HG02623 (cell line): Measurements from ENCODE around the gene RHOH.
"Not testable (repeated sequence)": the region's sequence is repeated elsewhere in the genome, so short reads cannot be mapped to it uniquely, and the experiment has no call there.

ENCODE experiments used
- ATAC-seq: cut with Tn5 transposase; IDR thresholded peaks from one replicate; pipeline ENCODE4 v1.9.1; 2021; ENCODE audit warnings: moderate library complexity; ENCODE audit not compliant: unreplicated experiment

RHOH gene

DNA sequence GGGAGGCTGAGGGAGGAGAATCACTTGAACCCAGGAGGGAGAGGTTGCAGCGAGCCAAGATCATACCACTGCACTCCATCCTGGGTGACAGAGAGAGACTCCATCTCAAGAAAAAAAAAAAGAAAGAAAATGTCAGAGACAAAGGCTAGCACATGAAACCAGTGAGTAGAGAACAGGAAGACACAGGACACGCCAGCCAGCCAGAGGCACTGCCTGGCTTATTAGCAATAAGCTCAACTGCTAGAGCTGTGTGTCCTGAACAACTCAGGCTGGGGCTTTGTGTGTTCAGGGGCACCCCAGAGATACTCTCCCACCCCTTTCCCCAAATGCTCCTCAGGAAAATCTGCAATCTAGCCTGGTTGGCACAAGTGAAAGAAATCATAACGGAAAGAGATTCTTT is 60.0 kb downstream of the RHOH start:
- no peak for ATAC-seq

DNA sequence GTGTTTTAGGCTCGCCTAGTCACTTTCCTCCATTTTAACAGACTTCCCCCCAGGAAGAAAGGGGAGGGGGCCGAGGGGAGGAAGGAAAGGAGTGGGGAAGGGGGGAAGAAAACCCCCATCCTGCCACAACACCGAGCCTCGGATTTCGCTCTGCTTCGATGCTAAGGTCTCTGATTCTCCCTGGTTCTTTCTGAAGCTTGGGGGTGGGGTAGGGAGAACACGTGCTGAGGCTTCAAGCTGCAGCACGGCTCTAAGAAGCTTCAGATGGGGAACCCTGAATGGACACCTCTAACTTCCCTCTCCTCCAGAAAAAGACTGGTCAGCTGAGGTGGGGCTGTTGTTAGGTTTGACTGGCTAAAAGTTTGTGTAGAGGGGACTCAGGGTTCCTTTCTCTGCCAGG is 61.8 kb downstream of the RHOH start:
- ATAC-seq: no peak

DNA sequence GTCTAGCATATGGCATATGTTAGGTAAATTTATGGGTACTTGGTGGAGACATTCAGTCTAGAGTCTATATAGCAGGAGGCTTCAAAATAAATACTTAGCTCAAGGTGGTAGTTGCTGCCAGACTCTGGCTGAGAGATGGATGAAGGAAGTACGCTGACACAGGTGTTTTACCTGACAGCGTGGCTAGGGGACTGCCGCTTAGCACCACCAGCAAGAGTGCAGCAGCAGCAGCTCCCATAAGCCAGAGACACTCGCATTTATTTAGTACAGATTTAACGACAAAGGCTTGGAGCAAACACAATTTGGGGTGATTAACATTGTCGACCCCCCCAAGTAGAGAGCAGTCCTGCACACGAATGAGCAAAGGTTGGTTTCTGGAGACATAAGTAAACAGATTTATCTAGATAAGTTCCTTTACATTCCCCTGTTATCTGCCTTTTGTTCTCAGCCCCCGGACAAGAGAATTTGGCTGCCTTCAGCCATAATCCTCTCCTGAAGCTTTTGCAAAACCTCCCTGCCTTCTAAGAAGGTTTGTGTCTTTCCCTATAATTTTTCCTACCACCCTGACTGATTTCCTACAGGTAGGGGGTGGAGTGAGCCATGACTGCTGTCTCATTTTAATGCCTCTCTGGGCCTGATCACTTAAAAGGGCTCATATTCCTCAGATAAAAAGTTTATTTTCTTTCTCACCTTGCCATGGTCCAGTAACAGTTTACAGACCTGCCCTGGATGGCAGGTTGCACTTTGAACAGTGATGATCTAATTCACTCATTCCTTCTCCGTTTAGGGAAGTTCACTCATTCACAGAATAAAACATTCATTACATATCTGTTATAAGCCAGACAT is 64.6 kb downstream of the RHOH start:
- ATAC-seq: no peak

DNA sequence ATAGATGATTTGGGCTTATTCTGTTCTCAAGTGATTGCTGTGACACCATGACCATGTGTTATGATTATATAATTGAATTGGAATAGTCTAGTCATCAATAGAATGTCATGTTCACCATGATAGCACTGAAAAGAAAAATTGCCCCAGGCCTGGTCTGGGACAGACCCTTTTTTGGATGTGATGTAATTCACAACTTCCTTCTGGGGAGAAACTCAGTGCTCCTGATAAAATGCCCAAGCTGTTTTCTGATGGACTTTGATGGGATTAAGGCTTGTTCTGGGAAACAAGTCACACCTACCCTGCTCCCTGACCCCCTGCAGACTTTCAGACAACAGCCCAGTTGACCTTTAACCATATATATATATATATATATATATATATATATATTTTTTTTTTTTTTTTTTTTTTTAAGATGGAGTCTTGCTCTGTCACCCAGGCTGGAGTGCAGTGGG is 65.3 kb downstream of the RHOH start:
- no peak for ATAC-seq

DNA sequence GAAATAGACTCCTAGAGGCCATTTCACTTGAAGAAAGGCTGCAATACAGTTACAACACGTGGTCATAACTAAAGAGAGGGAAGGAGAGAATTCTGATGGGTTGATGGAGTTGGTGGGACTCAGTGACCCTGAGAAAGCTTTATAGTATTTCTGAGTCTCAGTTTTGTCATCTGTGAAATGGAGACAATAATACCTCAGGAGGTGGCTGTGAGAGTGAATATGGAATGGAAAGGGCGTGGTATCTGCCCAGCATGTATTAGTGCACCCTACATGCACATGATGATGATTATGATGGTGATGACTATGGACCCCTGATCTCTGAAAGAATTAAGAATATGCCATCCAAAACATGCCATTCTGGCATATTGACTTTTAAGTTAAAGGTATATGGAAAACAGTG is 66.0 kb downstream of the RHOH start:
- no peak for ATAC-seq

DNA sequence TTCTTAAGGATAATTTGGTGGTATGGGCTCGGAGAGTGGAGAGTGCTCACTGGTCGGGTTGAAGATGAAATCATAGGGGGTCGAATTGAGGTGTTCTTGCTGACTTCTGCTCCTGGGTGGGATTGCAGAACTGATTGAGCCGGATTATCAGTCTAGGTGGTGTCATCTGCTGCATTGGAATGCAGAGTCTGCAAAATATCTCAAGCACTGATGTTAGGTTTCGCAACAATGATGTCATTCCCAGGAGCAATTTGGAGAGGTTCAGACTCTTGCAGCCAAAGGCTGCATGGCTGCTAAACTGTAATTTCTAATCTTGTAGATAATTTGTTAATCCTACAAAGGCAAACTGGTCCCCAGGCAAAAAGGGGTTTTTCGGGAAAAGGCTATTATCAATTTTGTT is 67.7 kb downstream of the RHOH start:
- no peak for ATAC-seq

DNA sequence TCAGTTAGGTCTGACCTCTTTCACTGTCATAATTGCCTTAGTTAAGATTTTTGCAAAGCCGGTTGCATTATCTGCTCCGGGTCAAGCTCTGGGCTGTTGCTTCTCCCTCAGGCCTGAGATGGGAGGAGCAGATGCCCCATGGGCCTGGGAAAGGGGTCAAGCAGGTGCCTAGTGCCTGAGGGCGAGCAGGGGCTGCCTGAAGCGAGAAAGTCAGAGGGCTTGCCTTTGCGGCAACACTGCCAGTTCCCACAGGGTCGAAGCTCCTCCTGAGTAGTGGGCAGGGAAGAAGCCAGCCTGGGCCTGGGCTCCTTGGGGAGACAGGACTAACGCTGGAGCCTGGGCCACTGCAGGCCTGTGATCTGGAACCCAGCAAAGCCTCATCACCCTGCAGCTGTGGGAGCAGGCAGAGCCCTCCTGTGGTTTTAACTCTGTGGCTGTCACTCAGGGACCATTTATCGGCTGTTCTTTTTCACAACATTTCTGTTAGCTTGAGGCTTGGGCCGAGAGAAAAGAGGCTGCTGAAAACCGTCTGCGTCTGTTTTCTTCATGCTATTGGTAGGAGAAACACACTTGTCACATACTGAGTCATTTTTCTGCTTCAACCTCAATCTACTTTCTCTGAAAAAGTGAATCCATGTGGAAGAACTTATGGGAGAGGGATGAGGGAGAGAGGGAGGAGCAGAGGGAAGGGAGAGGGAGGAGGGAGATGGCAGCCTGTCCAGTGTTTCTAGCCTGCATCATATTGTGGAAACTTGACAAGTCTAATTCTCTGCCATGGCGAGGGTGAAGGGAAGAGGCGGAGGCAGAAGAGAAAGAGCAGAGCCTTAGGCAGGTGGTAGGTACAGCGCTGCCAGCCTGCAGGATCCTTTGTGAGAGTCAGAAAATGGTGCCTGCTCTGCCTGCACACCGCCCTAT is 68.4 kb downstream of the RHOH start:
- ATAC-seq: peak; percentile 68

DNA sequence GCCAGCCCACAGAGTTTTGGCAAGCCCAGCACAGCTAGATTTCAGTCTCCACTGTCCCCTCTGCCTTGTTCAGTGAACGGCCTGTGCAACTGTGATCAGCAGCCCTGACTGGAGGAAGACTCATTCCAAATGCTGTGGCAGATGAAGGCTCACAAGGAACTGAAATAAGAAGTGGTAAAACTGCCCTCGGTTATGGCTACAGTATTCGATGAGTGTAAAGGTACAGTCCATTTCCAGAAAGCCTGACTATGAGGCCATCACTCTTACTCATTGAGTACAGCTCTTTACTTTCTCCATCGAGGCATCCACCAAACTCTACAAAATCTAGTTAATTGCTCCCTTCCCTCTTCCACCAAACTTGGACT is 69.1 kb downstream of the RHOH start:
- no peak for ATAC-seq

DNA sequence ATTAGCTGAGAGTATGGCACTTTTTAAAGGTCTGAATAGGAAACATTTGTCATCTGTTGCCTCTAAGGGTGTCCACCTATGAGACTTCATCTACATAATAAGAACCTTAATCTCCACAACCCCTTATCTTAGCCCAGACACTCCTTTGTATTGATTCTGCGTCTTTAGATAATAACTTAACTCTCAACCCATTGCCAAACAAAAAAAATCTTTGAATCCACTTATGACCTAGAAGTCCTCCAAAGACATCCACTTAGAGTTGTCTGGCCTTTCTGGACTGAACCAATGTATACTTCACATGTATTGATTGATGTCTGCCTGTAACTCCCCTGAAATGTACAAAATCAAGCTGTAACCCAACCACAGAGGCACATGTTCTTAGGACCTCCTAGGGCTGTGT is 72.3 kb downstream of the RHOH start:
- no peak for ATAC-seq

DNA sequence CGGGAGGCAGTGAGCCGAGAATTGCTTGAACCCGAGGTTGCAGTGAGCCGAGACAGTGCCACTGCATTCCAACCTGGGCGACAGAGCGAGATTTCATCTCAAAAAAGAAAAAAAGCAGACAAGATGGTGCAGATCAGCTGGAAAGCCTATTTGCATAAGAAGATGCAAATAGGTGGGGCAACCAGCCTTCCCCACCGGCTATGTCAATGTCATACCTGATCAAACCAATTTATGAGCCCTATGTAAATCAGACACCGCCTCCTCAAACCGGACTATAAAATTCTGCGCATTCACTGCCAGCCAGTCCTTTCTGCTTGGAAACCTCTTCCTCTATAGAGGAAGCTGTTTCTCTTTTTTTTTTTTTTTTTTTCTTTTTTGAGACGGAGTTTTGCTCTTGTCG is 73.8 kb downstream of the RHOH start:
- no peak for ATAC-seq

DNA sequence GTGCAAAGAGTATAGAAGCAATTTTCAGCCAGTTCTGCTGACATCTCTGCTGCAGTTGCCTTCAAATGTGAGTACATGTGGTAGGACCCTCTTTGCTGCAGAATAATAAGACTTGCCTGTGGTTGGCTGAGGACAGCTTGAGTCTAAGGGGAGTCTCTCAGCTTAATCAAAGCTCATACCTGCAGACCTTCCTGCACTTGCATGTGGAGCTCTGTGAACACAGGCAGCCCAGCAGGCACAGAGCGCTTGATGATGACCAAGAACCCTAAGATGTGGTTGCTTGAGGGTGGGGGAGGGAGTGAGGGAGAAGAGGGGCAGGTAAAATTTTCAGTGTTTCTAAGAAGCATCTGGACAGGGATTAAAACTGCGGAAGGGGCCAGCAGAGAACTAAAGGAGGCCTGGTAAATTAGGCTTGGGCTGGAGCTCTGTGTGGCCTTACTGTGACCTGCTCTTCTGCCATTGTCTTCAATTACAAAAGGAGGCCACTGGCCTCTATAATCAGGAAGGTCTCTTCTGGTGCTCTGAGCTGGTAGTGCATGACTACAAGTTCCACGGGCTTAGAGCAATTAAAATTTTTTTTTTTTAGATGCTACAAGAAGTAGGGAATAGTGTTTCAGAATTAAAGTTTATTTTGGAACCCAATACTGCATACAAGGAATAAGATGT is 78.4 kb downstream of the RHOH start:
- ATAC-seq: no peak

DNA sequence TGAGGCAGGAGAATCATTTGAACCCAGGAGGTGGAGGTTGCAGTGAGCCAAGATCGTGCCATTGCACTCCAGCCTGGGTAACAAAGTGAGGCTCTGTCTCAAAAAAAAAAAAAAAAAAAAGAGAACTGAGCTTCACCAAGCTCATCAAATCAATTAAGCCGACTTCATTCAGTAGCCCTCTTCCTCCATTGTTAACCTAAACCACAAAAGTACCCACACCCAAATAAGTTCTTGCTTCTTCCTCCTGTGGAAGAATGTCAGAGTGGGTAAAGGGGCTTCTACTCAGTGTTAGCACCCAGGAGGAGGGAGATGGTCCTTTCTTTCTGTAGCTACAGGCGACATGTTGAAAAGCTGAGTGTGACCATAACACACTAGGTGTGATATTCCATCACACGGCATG is 79.7 kb downstream of the RHOH start:
- ATAC-seq: no peak

DNA sequence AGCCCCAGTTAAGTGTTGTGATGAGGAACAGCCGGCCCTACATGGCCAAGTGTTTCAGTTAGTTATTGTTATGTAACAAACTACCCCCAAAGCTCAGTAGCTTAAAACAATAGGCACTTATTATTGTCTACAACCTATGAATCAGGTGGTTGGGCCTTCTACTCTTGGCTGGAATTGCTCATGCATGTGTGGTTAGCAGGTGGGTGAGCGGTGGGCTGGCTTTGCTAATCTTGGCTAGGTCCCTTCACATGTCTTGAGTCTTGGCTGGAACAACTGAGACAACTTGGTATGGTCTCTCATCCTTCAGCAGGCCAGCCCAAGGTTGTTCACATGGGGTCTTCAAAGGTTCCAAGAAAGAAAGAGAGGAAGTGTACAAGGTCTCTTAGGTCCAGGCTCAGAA is 83.8 kb downstream of the RHOH start:
- no peak for ATAC-seq

DNA sequence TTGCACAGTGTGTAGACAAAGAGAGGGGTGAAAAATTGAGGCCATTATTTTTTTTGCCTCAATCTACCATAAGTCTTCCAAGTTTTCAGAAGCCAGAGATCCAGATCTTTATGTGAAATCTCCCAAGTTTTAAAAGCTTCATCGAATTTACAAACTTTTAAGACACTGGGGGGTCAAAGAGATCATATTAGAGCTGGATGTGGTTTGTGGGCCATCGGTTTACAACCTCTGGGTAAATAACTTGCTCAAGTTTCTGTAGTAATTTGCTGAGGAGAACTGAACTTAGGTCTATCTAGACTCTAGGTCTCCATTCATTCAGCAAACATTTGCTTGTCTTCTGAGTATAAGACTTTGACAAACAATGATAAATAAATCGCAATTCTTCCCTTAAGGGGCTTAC is 84.3 kb downstream of the RHOH start:
- ATAC-seq: no peak

DNA sequence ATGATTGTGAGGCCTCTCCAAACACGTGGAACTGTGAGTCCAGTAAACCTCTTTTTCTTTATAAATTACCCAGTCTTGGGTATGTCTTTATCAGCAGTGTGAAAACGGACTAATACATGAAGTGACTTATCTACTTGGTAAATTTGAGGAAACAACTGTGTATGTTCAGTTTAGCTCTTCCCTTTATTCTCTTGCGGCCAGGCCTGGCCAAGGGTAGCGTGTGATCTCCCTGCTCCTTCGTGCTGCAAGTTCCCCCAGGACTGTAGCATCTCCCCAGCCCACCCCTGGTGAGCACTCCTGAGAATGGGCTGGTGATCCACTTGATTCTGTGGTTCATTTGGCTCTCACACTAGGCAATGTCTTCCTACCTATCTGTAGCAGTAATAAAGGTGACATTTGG is 85.1 kb downstream of the RHOH start:
- no peak for ATAC-seq

DNA sequence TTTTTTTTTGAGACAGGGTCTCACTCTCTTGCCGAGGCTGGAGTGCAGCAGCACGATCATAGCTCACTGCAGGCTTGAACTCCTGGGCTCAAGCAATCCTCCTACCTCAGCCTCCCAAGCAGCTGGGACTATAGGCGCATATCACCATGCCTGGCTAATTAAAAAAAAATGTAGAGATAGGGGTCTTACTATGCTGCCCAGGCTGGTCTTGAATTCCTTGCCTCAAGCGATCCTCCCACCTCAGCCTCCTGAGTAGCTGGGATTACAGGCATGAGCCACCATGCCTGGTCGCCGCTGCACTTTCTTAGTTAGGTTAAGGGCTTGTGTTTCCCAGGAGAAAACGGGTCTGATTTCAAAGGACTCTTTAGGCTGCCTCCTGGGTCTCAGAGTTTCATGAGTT is 86.0 kb downstream of the RHOH start:
- not testable (repeated sequence) for ATAC-seq

DNA sequence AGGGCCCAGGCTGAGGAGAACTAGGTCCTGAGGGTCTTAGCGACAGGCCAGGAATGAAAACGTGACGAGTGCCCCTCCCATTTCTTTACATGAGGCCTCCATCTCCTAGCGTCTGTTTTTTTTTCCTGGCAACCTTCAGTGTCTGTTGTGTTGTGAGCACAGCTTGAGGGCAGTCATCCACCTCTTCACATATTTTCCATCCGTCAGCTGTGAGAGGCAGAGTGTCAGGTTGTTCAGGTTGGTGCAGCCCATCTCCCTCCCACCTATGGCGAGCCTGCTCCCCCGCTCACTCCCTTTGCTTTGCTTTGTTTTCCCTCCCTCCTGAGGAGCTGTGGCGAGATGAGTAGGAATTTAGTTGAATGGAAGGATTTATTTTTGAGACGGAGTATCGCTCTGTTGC is 86.6 kb downstream of the RHOH start:
- no peak for ATAC-seq

DNA sequence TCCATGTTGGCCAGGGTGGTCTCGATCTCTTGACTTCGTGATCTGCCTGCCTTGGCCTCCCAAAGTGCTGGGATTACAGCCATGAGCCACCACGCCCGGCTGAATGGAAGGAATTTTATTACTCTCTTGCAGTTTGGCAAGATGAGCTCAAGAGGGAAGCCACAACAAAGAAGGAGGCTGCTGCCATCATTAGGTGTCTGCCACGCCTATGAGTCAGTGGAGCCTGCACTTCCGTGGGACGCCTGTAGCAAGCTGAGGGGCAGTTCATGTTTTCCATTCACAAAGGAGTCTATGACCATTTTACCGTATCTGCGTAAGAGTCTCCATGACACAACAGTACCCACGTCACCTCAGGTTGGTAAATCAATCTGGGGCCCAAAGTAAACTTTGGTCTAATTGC is 87.1 kb downstream of the RHOH start:
- ATAC-seq: no peak

DNA sequence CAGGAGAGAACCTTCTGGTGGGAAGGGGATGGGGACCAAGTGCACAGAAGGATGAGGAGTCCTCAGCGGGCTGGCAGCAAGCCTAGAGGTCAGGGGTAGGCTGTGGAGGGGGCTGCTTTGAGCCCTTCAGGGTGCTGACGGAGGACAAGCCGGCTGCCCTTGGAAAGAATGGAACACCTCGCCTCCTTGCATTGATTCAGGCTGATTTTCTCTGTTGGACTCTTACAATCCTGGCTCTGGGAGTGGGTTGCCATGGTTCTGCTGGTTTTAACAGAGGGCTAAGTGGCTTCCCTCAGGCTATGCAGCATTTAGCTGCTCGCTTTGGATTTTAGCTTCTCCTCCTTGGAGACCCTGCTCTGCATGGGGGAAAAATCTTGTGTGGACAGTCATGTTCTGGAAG is 88.9 kb downstream of the RHOH start:
- ATAC-seq: no peak

DNA sequence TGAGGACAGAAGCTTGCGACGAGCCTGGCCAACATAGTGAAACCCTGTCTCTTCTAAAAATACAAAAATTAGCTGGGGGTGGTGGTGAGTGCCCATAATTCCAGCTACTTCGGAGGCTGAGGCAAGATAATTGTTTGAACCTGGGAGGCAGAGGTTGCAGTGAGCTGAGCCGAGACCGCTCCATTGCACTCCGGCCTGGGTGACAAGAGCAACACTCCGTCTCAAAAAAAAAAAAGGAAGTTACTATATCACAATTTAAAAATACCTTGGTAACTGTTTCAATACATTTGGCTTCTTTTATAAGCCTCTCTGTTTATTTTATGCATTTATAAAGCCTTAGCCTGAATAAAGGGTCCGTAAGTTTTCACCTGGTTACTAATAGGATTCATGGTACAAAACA is 91.7 kb downstream of the RHOH start:
- no peak for ATAC-seq

DNA sequence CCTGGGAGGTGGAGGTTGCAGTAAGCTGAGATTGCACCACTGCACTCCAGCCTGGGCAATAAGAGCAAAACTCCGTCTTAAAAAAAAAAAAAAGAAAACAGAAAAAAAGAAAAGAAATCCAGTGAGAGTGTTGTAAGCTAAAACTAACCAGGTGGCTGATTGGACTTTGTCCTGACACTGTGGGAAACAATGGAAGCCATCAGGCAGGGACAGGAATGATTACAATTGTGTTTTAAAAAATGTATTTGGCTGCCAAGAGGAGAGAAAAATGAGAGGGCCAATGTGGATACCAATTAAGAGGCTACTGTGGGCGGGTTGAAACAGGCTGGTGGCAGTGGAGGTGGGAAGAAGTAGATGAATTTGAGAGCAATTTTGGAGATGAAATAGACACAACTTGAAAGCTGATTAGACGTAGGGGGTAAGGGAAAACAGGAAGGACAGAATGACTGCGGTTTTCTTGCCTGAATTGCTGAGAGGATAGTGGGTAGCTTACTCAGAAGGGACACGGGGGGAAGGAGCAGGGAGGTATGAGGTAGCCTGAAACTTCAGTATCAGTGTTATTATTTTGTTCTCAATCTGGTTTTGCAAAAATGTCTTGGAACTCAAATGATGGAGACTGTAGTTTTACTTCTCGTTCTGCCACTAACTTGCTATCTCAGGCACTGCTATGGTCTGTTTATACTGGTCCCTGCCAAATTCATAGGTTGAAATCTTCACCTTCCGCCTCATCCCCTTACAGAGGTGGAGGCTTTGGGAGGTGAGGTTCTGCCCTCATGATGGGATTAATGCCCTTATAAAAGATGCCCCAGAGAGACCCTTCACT is 92.7 kb downstream of the RHOH start:
- ATAC-seq: no peak
